HepG2 (cell line): Measurements from ENCODE around the gene LRRN4. TPM values are rescaled to one million over a fixed set of nuclear protein-coding genes. Genes with fewer than 3 reads are reported as not detected.

Experiments used
- FOXA3 ChIP-seq: IDR thresholded peaks from 2 replicates; pipeline ENCODE4 v1.6.1; 2016; ENCODE audit warnings: missing genetic modification reagents, missing compliant biosample characterization
- GABPB1 ChIP-seq: IDR thresholded peaks from 2 replicates; pipeline ENCODE4 v1.6.1; 2016; ENCODE audit warnings: mild to moderate bottlenecking, missing genetic modification reagents, moderate library complexity, missing compliant biosample characterization
- GATA4 ChIP-seq: sonication (generic); IDR thresholded peaks from 2 replicates; pipeline ENCODE4 v1.6.1; 2016; ENCODE audit warnings: antibody characterized with exemption, low read depth, borderline replicate concordance
- GATAD2A ChIP-seq: IDR thresholded peaks from 2 replicates; pipeline ENCODE4 v1.6.1; 2016
- JUN ChIP-seq: sonication (generic); formaldehyde crosslinking; IDR thresholded peaks from 2 replicates; pipeline ENCODE4 v1.4.0; 2020; ENCODE audit warnings: mild to moderate bottlenecking, missing genetic modification reagents
- KLF16 ChIP-seq, 2 experiments: sonication (generic) in 1 of 2; formaldehyde crosslinking in 1 of 2; IDR thresholded peaks; 2 replicates each; pipeline versions ENCODE4 v1.6.1 to v1.8.0; 2016 to 2023; ENCODE audit warnings: missing genetic modification reagents in 2 of 2, missing compliant biosample characterization in 1 of 2
- MTA3 ChIP-seq: sonication (generic); formaldehyde crosslinking; IDR thresholded peaks from 2 replicates; pipeline ENCODE4 v1.4.0; 2020; ENCODE audit warnings: missing genetic modification reagents
- SMAD9 ChIP-seq: sonication (generic); formaldehyde crosslinking; IDR thresholded peaks from 2 replicates; pipeline ENCODE4 v1.5.1; 2020; ENCODE audit warnings: mild to moderate bottlenecking, missing genetic modification reagents
- SOX13 ChIP-seq, 3 experiments: fragments of 450-650 bp in 1 of 3; sonication (generic) in 1 of 3; formaldehyde crosslinking in 1 of 3; IDR thresholded peaks in 2 of 3; conservative IDR thresholded peaks in 1 of 3; 2 replicates each; pipeline versions ENCODE4 v1.5.0 to v1.6.1; 2016 to 2020; ENCODE audit warnings: antibody characterized with exemption in 1 of 3, mild to moderate bottlenecking in 1 of 3, missing compliant biosample characterization in 1 of 3, missing genetic modification reagents in 1 of 3, moderate library complexity in 1 of 3
- SPEN ChIP-seq: sonication (generic); formaldehyde crosslinking; IDR thresholded peaks from 2 replicates; pipeline ENCODE4 v1.5.1; 2020; ENCODE audit warnings: low read depth, mild to moderate bottlenecking, missing genetic modification reagents
- THAP11 ChIP-seq: IDR thresholded peaks from 2 replicates; pipeline ENCODE4 v1.6.1; 2016; ENCODE audit warnings: missing biosample characterization, missing genetic modification reagents
- THYN1 ChIP-seq: sonication (generic); formaldehyde crosslinking; IDR thresholded peaks from 2 replicates; pipeline ENCODE4 v1.8.1; 2023; ENCODE audit warnings: low read depth, mild to moderate bottlenecking, moderate library complexity, missing genetic modification reagents, borderline replicate concordance
- ZC3H4 ChIP-seq: sonication (generic); formaldehyde crosslinking; IDR thresholded peaks from 2 replicates; pipeline ENCODE4 v1.4.0; 2020; ENCODE audit warnings: missing genetic modification reagents, borderline replicate concordance
- ZFP37 ChIP-seq: sonication (generic); formaldehyde crosslinking; IDR thresholded peaks from 2 replicates; pipeline ENCODE4 v1.4.0; 2020; ENCODE audit warnings: missing genetic modification reagents, borderline replicate concordance
- ZNF337 ChIP-seq: sonication (generic); formaldehyde crosslinking; IDR thresholded peaks from 2 replicates; pipeline ENCODE4 v1.5.1; 2020; ENCODE audit warnings: missing genetic modification reagents, low read depth, mild to moderate bottlenecking, borderline replicate concordance
- ZNF724P ChIP-seq: sonication (generic); formaldehyde crosslinking; IDR thresholded peaks from 2 replicates; pipeline ENCODE4 v1.8.0; 2022; ENCODE audit warnings: missing genetic modification reagents, borderline replicate concordance
- polyA plus RNA-seq, 8 experiments: library from polyadenylated mRNA; depleted of rRNA in 3 of 8; stranded (reverse) in 7 of 8; unstranded in 1 of 8; fragments of >200 nt; fragmentation: Illumina TruSeq in 4 of 8; extraction: Trizol in 4 of 8; gene quantifications; 2 replicates each; pipeline versions ENCODE4 v1.2.1 to v1.2.3, GENCODE V29; 2011 to 2016; ENCODE audit warnings: low read depth in 4 of 8, missing spikeins in 1 of 8, mixed read lengths in 1 of 8; ENCODE audit not compliant: insufficient read depth in 1 of 8
- total RNA-seq, 5 experiments: library from RNA; depleted of rRNA; stranded (reverse); fragments of >200 nt; fragmentation: Illumina TruSeq; extraction: Trizol; gene quantifications; 2 replicates each; pipeline ENCODE4 v1.2.3, GENCODE V29; 2016; ENCODE audit warnings: low read depth in 1 of 5
- TF ChIP-seq, protein P1 (sequence below): sonication (generic); formaldehyde crosslinking; IDR thresholded peaks from 2 replicates; pipeline ENCODE4 v1.9.0; 2022; ENCODE audit warnings: missing genetic modification reagents, mild to moderate bottlenecking, borderline replicate concordance
- TF ChIP-seq, protein P2 (sequence below): sonication (generic); formaldehyde crosslinking; IDR thresholded peaks from 2 replicates; pipeline ENCODE4 v1.8.0; 2022; ENCODE audit warnings: mild to moderate bottlenecking, missing genetic modification reagents; ENCODE audit not compliant: insufficient replicate concordance
- TF ChIP-seq, protein P3 (sequence below): sonication (generic); formaldehyde crosslinking; IDR thresholded peaks from 2 replicates; pipeline ENCODE4 v1.4.0; 2020; ENCODE audit warnings: missing genetic modification reagents, mild to moderate bottlenecking, borderline replicate concordance
- TF ChIP-seq, protein P4 (sequence below): IDR thresholded peaks from 2 replicates; pipeline ENCODE4 v1.6.1; 2016; ENCODE audit warnings: missing genetic modification reagents, missing compliant biosample characterization
- TF ChIP-seq, protein P5 (sequence below): sonication (generic); formaldehyde crosslinking; IDR thresholded peaks from 2 replicates; pipeline ENCODE4 v1.8.1; 2023; ENCODE audit warnings: mild to moderate bottlenecking, moderate library complexity, missing genetic modification reagents

LRRN4 gene
- total and polyA plus RNA-seq, 2 of the 13 experiments (the other 11 are each of a cell fraction or from before 2014, with no cell fraction given) = 0.15 to 0.20 TPM

DNA sequence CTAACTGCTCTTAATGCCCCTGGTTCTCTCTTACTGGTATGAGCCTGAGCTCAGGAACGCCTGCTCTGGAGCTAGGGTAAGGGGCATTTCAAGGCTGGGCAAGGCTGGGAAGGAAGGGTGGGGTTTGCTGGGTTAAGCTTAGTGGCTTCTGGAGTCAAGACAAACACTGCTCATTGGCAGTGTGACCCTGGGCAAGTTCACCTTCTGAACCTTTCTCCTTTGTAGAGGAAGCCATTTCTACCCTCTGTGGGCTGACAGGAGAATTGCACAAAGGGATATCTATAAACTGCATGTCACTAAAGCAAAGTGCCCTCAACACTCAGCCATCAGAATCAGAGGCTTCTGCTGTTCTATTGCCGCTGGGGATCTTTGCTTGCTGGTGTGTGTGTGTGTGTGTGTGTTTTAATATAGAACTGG is 20.3 kb upstream of the LRRN4 start (continued):
- TF ChIP-seq ZFP37 = no peak
- TF ChIP-seq, protein P1, sequence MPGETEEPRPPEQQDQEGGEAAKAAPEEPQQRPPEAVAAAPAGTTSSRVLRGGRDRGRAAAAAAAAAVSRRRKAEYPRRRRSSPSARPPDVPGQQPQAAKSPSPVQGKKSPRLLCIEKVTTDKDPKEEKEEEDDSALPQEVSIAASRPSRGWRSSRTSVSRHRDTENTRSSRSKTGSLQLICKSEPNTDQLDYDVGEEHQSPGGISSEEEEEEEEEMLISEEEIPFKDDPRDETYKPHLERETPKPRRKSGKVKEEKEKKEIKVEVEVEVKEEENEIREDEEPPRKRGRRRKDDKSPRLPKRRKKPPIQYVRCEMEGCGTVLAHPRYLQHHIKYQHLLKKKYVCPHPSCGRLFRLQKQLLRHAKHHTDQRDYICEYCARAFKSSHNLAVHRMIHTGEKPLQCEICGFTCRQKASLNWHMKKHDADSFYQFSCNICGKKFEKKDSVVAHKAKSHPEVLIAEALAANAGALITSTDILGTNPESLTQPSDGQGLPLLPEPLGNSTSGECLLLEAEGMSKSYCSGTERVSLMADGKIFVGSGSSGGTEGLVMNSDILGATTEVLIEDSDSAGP (CRISPR knock-in tag) = 0 out of 2 replicates have a peak, but pooled peaks have one; percentile 16
- TF ChIP-seq THAP11 (CRISPR knock-in tag) = 0 out of 2 replicates have a peak, but pooled peaks have one; percentile 34
- TF ChIP-seq SMAD9 (CRISPR knock-in tag) = no peak
- TF ChIP-seq ZNF724P (CRISPR knock-in tag) = no peak
- no peak for TF ChIP-seq GATA4
- TF ChIP-seq ZC3H4 = no peak
- TF ChIP-seq MTA3 (CRISPR knock-in tag) = no peak
- TF ChIP-seq, protein P2, sequence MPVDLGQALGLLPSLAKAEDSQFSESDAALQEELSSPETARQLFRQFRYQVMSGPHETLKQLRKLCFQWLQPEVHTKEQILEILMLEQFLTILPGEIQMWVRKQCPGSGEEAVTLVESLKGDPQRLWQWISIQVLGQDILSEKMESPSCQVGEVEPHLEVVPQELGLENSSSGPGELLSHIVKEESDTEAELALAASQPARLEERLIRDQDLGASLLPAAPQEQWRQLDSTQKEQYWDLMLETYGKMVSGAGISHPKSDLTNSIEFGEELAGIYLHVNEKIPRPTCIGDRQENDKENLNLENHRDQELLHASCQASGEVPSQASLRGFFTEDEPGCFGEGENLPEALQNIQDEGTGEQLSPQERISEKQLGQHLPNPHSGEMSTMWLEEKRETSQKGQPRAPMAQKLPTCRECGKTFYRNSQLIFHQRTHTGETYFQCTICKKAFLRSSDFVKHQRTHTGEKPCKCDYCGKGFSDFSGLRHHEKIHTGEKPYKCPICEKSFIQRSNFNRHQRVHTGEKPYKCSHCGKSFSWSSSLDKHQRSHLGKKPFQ = no peak
- TF ChIP-seq GABPB1 (CRISPR knock-in tag) = 0 out of 2 replicates have a peak, but pooled peaks have one; percentile 18
- TF ChIP-seq SOX13 (IDR thresholded peaks at IDR 0.05) = no peak
- peak in 1 of 2 experiments; percentile 36; a peak in 1 of 4 replicates for TF ChIP-seq SOX13 (CRISPR knock-in tag; conservative IDR thresholded peaks at IDR 0.05 in 1 of 2, IDR thresholded peaks at IDR 0.05 in 1 of 2)
- TF ChIP-seq JUN (CRISPR knock-in tag) = no peak
- no peak for TF ChIP-seq ZNF337 (CRISPR knock-in tag)
- TF ChIP-seq, protein P3, sequence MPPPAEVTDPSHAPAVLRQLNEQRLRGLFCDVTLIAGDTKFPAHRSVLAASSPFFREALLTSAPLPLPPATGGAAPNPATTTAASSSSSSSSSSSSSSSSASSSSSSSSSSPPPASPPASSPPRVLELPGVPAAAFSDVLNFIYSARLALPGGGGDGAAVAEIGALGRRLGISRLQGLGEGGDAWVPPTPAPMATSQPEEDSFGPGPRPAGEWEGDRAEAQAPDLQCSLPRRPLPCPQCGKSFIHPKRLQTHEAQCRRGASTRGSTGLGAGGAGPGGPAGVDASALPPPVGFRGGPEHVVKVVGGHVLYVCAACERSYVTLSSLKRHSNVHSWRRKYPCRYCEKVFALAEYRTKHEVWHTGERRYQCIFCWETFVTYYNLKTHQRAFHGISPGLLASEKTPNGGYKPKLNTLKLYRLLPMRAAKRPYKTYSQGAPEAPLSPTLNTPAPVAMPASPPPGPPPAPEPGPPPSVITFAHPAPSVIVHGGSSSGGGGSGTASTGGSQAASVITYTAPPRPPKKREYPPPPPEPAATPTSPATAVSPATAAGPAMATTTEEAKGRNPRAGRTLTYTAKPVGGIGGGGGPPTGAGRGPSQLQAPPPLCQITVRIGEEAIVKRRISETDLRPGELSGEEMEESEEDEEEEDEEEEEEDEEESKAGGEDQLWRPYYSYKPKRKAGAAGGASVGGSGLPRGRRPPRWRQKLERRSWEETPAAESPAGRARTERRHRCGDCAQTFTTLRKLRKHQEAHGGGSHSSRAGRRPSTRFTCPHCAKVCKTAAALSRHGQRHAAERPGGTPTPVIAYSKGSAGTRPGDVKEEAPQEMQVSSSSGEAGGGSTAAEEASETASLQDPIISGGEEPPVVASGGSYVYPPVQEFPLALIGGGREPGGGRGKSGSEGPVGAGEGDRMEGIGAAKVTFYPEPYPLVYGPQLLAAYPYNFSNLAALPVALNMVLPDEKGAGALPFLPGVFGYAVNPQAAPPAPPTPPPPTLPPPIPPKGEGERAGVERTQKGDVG (CRISPR knock-in tag) = 0 out of 2 replicates have a peak, but pooled peaks have one; percentile 34
- 0 out of 4 replicates have a peak, but pooled peaks of 1 of the 2 experiments have one; percentile 30 for TF ChIP-seq KLF16 (CRISPR knock-in tag; IDR thresholded peaks at IDR 0.05)
- TF ChIP-seq FOXA3 (CRISPR knock-in tag) = peak; percentile 12; the same call in 1 of the 2 replicates
- TF ChIP-seq, protein P4, sequence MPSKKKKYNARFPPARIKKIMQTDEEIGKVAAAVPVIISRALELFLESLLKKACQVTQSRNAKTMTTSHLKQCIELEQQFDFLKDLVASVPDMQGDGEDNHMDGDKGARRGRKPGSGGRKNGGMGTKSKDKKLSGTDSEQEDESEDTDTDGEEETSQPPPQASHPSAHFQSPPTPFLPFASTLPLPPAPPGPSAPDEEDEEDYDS (CRISPR knock-in tag) = peak; percentile 59
- TF ChIP-seq, protein P5, sequence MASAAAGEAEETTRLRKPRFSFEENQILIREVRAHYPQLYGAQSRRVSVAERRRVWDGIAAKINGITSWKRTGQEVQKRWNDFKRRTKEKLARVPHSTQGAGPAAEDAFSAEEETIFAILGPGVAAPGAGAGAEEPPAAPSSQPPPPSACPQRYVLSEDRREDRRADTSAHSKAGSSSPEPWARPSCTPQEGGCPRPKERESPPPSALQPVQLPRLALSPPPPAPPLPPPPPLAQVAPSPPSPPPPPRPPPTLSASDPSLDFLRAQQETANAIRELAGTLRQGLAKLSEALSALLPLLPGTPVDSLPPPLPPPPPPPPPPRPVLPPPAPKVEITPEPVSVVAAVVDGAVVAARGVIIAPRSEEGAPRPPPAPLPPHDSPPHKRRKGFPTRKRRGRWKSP (CRISPR knock-in tag) = no peak
- TF ChIP-seq GATAD2A (CRISPR knock-in tag) = peak; percentile 64; the same call in 1 of the 2 replicates
- no peak for TF ChIP-seq THYN1
- no peak for TF ChIP-seq SPEN
